ENCODE results near the gene ZC3H8. TPM values are rescaled to one million over a fixed set of nuclear protein-coding genes. Genes with fewer than 3 reads are reported as not detected.

Gene ZC3H8
- total RNA-seq, 3 donors from 2014 or later (not counting 1 experiment from before 2014, with no cell fraction given): 9.3 to 20.3 (median 16.0) TPM

- H3K9me3 Mint-ChIP-seq: no peaks in the 10 kb centered on the region
- no peak for TF ChIP-seq CTCF (IDR thresholded peaks at IDR 0.05)
- WGBS (ENCODE audit: insufficient coverage): 81% methylated on average over 4 of the region's 4 CpGs
- H3K27me3 ChIP-seq (ENCODE audit: control insufficient read depth, insufficient read depth, low read length): no peaks in the 10 kb centered on the region
- peaks cover 14 to 18% of the 10 kb centered on the region in 2 donors for H3K4me1 Mint-ChIP-seq
- H3K27ac ChIP-seq (ENCODE audit: low read length): no peak overlapping the region
- no peak for ATAC-seq
- H3K27me3 Mint-ChIP-seq (ENCODE audit: low read depth in 2 of 2): peaks cover 0 to 2% of the 10 kb centered on the region in 2 donors
- peaks cover 11% of the 10 kb centered on the region for H3K4me1 ChIP-seq (ENCODE audit: control insufficient read depth, insufficient read depth, low read length)
- DNase-seq: no peak
- no peak overlapping the region for H3K27ac Mint-ChIP-seq
- H3K36me3 Mint-ChIP-seq: no peaks in the 10 kb centered on the region
- intact Hi-C loops (cut with micrococcal nuclease): loop anchor here (5.0 kb wide), 2 partner anchors 225 to 325 kb away; partner anchors contain the start of genes CHCHD5 and TTL
- no peaks in the 10 kb centered on the region for H3K9me3 ChIP-seq (ENCODE audit: control insufficient read depth, insufficient read depth, low read length)
- no peak overlapping the region for H3K4me3 ChIP-seq (ENCODE audit: low read length)
- no peaks in the 10 kb centered on the region for H3K36me3 ChIP-seq (ENCODE audit: control insufficient read depth, insufficient read depth, low read length)
- no peak overlapping the region for H3K4me3 Mint-ChIP-seq
Measured at GRCh38 chr2:112257575-112257974, 2.7 kb upstream of the ZC3H8 start.

- intact Hi-C loops (cut with micrococcal nuclease): loop anchor here (5.0 kb wide), 2 partner anchors 226 to 326 kb away; partner anchors contain the start of genes CHCHD5 and TTL
- no peak overlapping the region for H3K4me3 Mint-ChIP-seq
- H3K27ac Mint-ChIP-seq: no peak overlapping the region
- 100% methylated on average over 2 of the region's 2 CpGs for WGBS (ENCODE audit: insufficient coverage)
- peaks cover 11% of the 10 kb centered on the region for H3K4me1 ChIP-seq (ENCODE audit: control insufficient read depth, insufficient read depth, low read length)
- no peaks in the 10 kb centered on the region for H3K27me3 Mint-ChIP-seq (ENCODE audit: low read depth in 2 of 2)
- no peak overlapping the region for H3K27ac ChIP-seq (ENCODE audit: low read length)
- peaks cover 14 to 18% of the 10 kb centered on the region in 2 donors for H3K4me1 Mint-ChIP-seq
- no peak overlapping the region for H3K4me3 ChIP-seq (ENCODE audit: low read length)
- ATAC-seq (no peak), DNase-seq (no peak)
- no peaks in the 10 kb centered on the region for H3K9me3 Mint-ChIP-seq
- H3K36me3 Mint-ChIP-seq: no peaks in the 10 kb centered on the region
- H3K9me3 ChIP-seq (ENCODE audit: control insufficient read depth, insufficient read depth, low read length): no peaks in the 10 kb centered on the region
- H3K27me3 ChIP-seq (ENCODE audit: control insufficient read depth, insufficient read depth, low read length): no peaks in the 10 kb centered on the region
- H3K36me3 ChIP-seq (ENCODE audit: control insufficient read depth, insufficient read depth, low read length): no peaks in the 10 kb centered on the region
- no peak for TF ChIP-seq CTCF (IDR thresholded peaks at IDR 0.05)
Measured at GRCh38 chr2:112256654-112257053, 1.8 kb upstream of the ZC3H8 start.

- no peaks in the 10 kb centered on the region for H3K27me3 Mint-ChIP-seq (ENCODE audit: low read depth in 2 of 2)
- no peak overlapping the region for H3K27ac Mint-ChIP-seq
- Histone ChIP-seq H3K9me3 (ENCODE audit: control insufficient read depth, insufficient read depth, low read length) (no peaks in the 10 kb centered on the region), H3K4me3 (ENCODE audit: low read length) (no peak overlapping the region), H3K4me1 (ENCODE audit: control insufficient read depth, insufficient read depth, low read length) (peaks cover 11% of the 10 kb centered on the region), H3K27ac (ENCODE audit: low read length) (no peak overlapping the region), H3K27me3 (ENCODE audit: control insufficient read depth, insufficient read depth, low read length) (no peaks in the 10 kb centered on the region), H3K36me3 (ENCODE audit: control insufficient read depth, insufficient read depth, low read length) (no peaks in the 10 kb centered on the region)
- ATAC-seq (no peak), DNase-seq (no peak)
- H3K4me1 Mint-ChIP-seq: peaks cover 14 to 18% of the 10 kb centered on the region in 2 donors
- H3K36me3 Mint-ChIP-seq: no peaks in the 10 kb centered on the region
- no peak overlapping the region for H3K4me3 Mint-ChIP-seq
- intact Hi-C loops (cut with micrococcal nuclease): loop anchor here (5.0 kb wide), 2 partner anchors 226 to 326 kb away; partner anchors contain the start of genes CHCHD5 and TTL
- no peak for TF ChIP-seq CTCF (IDR thresholded peaks at IDR 0.05)
- no peaks in the 10 kb centered on the region for H3K9me3 Mint-ChIP-seq
- WGBS (ENCODE audit: insufficient coverage): 100% methylated on average over 1 of the region's 2 CpGs
Measured at GRCh38 chr2:112255875-112256274, 1.0 kb upstream of the ZC3H8 start.

- Histone ChIP-seq H3K27me3 (ENCODE audit: control insufficient read depth, insufficient read depth, low read length) (no peaks in the 10 kb centered on the region), H3K4me1 (ENCODE audit: control insufficient read depth, insufficient read depth, low read length) (peaks cover 8% of the 10 kb centered on the region), H3K4me3 (ENCODE audit: low read length) (no peak overlapping the region), H3K27ac (ENCODE audit: low read length) (no peak overlapping the region), H3K9me3 (ENCODE audit: control insufficient read depth, insufficient read depth, low read length) (no peaks in the 10 kb centered on the region), H3K36me3 (ENCODE audit: control insufficient read depth, insufficient read depth, low read length) (no peaks in the 10 kb centered on the region)
- 40% methylated on average over 3 of the region's 5 CpGs for whole genome bisulfite sequencing (ENCODE audit: insufficient coverage)
- TF ChIP-seq CTCF (IDR thresholded peaks at IDR 0.05): no peak
- intact Hi-C loops (cut with micrococcal nuclease): no loop called here
- DNase-seq (no peak), ATAC-seq (no peak)
- Mint-ChIP-seq H3K4me1 (peaks cover 8 to 13% of the 10 kb centered on the region in 2 donors), H3K36me3 (no peaks in the 10 kb centered on the region), H3K9me3 (no peaks in the 10 kb centered on the region), H3K4me3 (peak overlapping the region; percentile 35), H3K27me3 (ENCODE audit: low read depth in 2 of 2) (no peaks in the 10 kb centered on the region), H3K27ac (no peak overlapping the region)
Measured at GRCh38 chr2:112253261-112253815, 1.5 kb downstream of the ZC3H8 start.
